ENCODE measurements around the gene EPAS1.

GRCh38 chr2:46358713-46359112 lies 61.5 kb downstream of the EPAS1 start:
- TF ChIP-seq RAD21 (IDR thresholded peaks at IDR 0.05) (no peak), FOXA1 (IDR thresholded peaks at IDR 0.05) (no peak), YY1 (IDR thresholded peaks at IDR 0.05) (no peak), RXRA (IDR thresholded peaks at IDR 0.05) (no peak), TAF1 (conservative IDR thresholded peaks at IDR 0.05) (no peak), ATF3 (IDR thresholded peaks at IDR 0.05) (no peak), ZBTB33 (IDR thresholded peaks at IDR 0.05) (no peak), FOXA2 (IDR thresholded peaks at IDR 0.05) (no peak), JUND (IDR thresholded peaks at IDR 0.05) (no peak)
- TF ChIP-seq, protein P1, sequence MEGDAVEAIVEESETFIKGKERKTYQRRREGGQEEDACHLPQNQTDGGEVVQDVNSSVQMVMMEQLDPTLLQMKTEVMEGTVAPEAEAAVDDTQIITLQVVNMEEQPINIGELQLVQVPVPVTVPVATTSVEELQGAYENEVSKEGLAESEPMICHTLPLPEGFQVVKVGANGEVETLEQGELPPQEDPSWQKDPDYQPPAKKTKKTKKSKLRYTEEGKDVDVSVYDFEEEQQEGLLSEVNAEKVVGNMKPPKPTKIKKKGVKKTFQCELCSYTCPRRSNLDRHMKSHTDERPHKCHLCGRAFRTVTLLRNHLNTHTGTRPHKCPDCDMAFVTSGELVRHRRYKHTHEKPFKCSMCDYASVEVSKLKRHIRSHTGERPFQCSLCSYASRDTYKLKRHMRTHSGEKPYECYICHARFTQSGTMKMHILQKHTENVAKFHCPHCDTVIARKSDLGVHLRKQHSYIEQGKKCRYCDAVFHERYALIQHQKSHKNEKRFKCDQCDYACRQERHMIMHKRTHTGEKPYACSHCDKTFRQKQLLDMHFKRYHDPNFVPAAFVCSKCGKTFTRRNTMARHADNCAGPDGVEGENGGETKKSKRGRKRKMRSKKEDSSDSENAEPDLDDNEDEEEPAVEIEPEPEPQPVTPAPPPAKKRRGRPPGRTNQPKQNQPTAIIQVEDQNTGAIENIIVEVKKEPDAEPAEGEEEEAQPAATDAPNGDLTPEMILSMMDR (IDR thresholded peaks at IDR 0.05; ENCODE audit: low read depth, low read length, missing input control) = no peak
- TF ChIP-seq, protein P2, sequence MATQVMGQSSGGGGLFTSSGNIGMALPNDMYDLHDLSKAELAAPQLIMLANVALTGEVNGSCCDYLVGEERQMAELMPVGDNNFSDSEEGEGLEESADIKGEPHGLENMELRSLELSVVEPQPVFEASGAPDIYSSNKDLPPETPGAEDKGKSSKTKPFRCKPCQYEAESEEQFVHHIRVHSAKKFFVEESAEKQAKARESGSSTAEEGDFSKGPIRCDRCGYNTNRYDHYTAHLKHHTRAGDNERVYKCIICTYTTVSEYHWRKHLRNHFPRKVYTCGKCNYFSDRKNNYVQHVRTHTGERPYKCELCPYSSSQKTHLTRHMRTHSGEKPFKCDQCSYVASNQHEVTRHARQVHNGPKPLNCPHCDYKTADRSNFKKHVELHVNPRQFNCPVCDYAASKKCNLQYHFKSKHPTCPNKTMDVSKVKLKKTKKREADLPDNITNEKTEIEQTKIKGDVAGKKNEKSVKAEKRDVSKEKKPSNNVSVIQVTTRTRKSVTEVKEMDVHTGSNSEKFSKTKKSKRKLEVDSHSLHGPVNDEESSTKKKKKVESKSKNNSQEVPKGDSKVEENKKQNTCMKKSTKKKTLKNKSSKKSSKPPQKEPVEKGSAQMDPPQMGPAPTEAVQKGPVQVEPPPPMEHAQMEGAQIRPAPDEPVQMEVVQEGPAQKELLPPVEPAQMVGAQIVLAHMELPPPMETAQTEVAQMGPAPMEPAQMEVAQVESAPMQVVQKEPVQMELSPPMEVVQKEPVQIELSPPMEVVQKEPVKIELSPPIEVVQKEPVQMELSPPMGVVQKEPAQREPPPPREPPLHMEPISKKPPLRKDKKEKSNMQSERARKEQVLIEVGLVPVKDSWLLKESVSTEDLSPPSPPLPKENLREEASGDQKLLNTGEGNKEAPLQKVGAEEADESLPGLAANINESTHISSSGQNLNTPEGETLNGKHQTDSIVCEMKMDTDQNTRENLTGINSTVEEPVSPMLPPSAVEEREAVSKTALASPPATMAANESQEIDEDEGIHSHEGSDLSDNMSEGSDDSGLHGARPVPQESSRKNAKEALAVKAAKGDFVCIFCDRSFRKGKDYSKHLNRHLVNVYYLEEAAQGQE (IDR thresholded peaks at IDR 0.05) = no peak
- TF ChIP-seq, protein P3, sequence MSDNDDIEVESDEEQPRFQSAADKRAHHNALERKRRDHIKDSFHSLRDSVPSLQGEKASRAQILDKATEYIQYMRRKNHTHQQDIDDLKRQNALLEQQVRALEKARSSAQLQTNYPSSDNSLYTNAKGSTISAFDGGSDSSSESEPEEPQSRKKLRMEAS (IDR thresholded peaks at IDR 0.05) = no peak

Measured in liver (tissue), 3 donors.